HEK293 (cell line): Measurements from ENCODE around the gene CD59.

Source experiments
- BCL11A ChIP-seq: fragments of 450-650 bp; formaldehyde crosslinking; IDR thresholded peaks from 2 replicates; pipeline ENCODE4 v1.5.1; 2016; ENCODE audit warnings: low read depth, missing biosample characterization, missing genetic modification characterization
- OSR2 ChIP-seq: fragments of 450-650 bp; formaldehyde crosslinking; IDR thresholded peaks from 2 replicates; pipeline ENCODE4 v1.5.1; 2016; ENCODE audit warnings: missing biosample characterization, missing genetic modification characterization
- ZNF544 ChIP-seq: fragments of 450-650 bp; formaldehyde crosslinking; IDR thresholded peaks from 2 replicates; pipeline ENCODE4 v1.5.0; 2017; ENCODE audit warnings: missing biosample characterization, missing genetic modification characterization
- ZNF707 ChIP-seq: fragments of 450-650 bp; formaldehyde crosslinking; IDR thresholded peaks from 2 replicates; pipeline ENCODE4 v1.5.1; 2016; ENCODE audit warnings: missing biosample characterization, missing genetic modification characterization
- ZSCAN16 ChIP-seq: fragments of 450-650 bp; formaldehyde crosslinking; IDR thresholded peaks from 2 replicates; pipeline ENCODE4 v1.5.1; 2016; ENCODE audit warnings: missing biosample characterization, missing genetic modification characterization
- TF ChIP-seq, protein P1 (sequence below): fragments of 450-650 bp; formaldehyde crosslinking; IDR thresholded peaks from 2 replicates; pipeline ENCODE4 v1.5.1; 2016; ENCODE audit warnings: missing biosample characterization, missing genetic modification characterization, low read depth
- TF ChIP-seq, protein P2 (sequence below): fragments of 450-650 bp; formaldehyde crosslinking; IDR thresholded peaks from 2 replicates; pipeline ENCODE4 v1.5.1; 2016; ENCODE audit warnings: missing biosample characterization, missing genetic modification characterization
- TF ChIP-seq, protein P3 (sequence below): fragments of 450-650 bp; formaldehyde crosslinking; IDR thresholded peaks from 2 replicates; pipeline ENCODE4 v1.5.1; 2016; ENCODE audit warnings: missing biosample characterization, missing genetic modification characterization

DNA sequence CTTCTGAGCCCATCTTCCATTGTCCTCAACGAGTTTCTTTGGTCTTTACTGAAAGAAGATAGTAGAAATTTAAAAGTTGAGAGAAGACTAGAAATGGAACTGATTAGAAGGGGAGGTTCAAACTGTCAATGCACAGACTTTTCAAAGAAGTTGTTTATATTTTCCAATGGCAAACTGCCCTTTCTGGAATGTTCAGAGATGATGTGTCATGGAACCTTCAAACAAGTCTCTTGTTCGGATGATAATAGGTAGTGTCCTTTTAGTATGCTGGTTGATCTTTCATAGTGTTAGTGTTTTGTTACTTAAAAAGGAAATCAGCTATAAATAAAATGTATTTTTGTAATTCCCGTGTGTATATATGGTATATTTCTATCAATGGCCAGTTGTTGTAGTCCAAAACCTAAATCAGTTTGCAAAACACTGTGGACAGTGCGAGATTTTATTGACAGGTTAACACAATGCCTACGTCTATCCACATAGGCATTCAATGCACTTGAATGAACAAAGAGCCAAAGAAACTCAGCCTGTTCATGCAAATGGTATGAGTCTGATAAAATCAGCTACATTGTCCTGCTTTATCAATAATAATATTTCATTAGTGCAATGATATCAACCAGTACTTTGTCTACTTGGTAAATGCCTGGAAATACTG, 66.5 kb downstream of the CD59 start:
- TF ChIP-seq, protein P1, sequence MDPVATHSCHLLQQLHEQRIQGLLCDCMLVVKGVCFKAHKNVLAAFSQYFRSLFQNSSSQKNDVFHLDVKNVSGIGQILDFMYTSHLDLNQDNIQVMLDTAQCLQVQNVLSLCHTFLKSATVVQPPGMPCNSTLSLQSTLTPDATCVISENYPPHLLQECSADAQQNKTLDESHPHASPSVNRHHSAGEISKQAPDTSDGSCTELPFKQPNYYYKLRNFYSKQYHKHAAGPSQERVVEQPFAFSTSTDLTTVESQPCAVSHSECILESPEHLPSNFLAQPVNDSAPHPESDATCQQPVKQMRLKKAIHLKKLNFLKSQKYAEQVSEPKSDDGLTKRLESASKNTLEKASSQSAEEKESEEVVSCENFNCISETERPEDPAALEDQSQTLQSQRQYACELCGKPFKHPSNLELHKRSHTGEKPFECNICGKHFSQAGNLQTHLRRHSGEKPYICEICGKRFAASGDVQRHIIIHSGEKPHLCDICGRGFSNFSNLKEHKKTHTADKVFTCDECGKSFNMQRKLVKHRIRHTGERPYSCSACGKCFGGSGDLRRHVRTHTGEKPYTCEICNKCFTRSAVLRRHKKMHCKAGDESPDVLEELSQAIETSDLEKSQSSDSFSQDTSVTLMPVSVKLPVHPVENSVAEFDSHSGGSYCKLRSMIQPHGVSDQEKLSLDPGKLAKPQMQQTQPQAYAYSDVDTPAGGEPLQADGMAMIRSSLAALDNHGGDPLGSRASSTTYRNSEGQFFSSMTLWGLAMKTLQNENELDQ (tag by site-specific recombination) = no peak
- TF ChIP-seq ZNF707 (tag by site-specific recombination) (no peak), ZNF544 (tag by site-specific recombination) (no peak), ZSCAN16 (tag by site-specific recombination) (no peak), BCL11A (tag by site-specific recombination) (no peak), OSR2 (tag by site-specific recombination) (no peak)
- TF ChIP-seq, protein P2, sequence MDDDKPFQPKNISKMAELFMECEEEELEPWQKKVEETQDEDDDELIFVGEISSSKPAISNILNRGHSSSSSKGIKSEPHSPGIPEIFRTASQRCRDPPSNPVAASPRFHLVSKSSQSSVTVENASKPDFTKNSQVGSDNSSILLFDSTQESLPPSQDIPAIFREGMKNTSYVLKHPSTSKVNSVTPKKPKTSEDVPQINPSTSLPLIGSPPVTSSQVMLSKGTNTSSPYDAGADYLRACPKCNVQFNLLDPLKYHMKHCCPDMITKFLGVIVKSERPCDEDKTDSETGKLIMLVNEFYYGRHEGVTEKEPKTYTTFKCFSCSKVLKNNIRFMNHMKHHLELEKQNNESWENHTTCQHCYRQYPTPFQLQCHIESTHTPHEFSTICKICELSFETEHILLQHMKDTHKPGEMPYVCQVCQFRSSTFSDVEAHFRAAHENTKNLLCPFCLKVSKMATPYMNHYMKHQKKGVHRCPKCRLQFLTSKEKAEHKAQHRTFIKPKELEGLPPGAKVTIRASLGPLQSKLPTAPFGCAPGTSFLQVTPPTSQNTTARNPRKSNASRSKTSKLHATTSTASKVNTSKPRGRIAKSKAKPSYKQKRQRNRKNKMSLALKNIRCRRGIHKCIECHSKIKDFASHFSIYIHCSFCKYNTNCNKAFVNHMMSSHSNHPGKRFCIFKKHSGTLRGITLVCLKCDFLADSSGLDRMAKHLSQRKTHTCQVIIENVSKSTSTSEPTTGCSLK (tag by site-specific recombination) = no peak
- TF ChIP-seq, protein P3, sequence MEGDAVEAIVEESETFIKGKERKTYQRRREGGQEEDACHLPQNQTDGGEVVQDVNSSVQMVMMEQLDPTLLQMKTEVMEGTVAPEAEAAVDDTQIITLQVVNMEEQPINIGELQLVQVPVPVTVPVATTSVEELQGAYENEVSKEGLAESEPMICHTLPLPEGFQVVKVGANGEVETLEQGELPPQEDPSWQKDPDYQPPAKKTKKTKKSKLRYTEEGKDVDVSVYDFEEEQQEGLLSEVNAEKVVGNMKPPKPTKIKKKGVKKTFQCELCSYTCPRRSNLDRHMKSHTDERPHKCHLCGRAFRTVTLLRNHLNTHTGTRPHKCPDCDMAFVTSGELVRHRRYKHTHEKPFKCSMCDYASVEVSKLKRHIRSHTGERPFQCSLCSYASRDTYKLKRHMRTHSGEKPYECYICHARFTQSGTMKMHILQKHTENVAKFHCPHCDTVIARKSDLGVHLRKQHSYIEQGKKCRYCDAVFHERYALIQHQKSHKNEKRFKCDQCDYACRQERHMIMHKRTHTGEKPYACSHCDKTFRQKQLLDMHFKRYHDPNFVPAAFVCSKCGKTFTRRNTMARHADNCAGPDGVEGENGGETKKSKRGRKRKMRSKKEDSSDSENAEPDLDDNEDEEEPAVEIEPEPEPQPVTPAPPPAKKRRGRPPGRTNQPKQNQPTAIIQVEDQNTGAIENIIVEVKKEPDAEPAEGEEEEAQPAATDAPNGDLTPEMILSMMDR (tag by site-specific recombination) = no peak
